Esophagus muscularis mucosa (tissue), 4 donors: ENCODE data around the gene KBTBD4. TPM values are rescaled to one million over a fixed set of nuclear protein-coding genes. Genes with fewer than 3 reads are reported as not detected.

Source experiments
- DNase-seq: peaks from one replicate; pipeline ENCODE4 v3.0.0-alpha.2; 2017; ENCODE audit errors: extremely low spot score
- H3K27ac ChIP-seq, 4 donors: fragments of 200-600 bp; sonication (generic); replicated peaks in 1 of 4; 1 replicate in 3 of 4; 2 replicates in 1 of 4; pipeline ENCODE4 v1.5.1; 2016 to 2019; ENCODE audit warnings: mild to moderate bottlenecking in 1 of 4
- H3K27me3 ChIP-seq, 4 donors: fragments of 200-600 bp; sonication (generic); one replicate each; pipeline versions ENCODE4 v1.5.1 to v1.6.0; 2016 to 2019
- H3K36me3 ChIP-seq, 4 donors: fragments of 200-600 bp; sonication (generic); one replicate each; pipeline ENCODE4 v1.5.1; 2016 to 2019
- H3K4me1 ChIP-seq, 4 donors: fragments of 200-600 bp; sonication (generic); one replicate each; pipeline ENCODE4 v1.5.1; 2016 to 2019
- H3K4me3 ChIP-seq, 4 donors: fragments of 200-600 bp; sonication (generic); 1 replicate in 2 of 4; 2 replicates in 2 of 4; pipeline ENCODE4 v1.5.1; 2016 to 2019; ENCODE audit warnings: mild to moderate bottlenecking in 4 of 4, moderate library complexity in 1 of 4
- H3K9me3 ChIP-seq, 4 donors: fragments of 200-600 bp; sonication (generic); 1 replicate in 3 of 4; 2 replicates in 1 of 4; pipeline ENCODE4 v1.5.1; 2016 to 2019
- EP300 ChIP-seq: sonication (generic); formaldehyde crosslinking; IDR thresholded peaks from one replicate; pipeline ENCODE4 v1.6.1; 2017; ENCODE audit warnings: antibody characterized with exemption
- POLR2A ChIP-seq: fragments of 450-650 bp; IDR thresholded peaks from one replicate; pipeline ENCODE4 v1.6.1; 2017; ENCODE audit warnings: antibody characterized with exemption, moderate library complexity, mild to moderate bottlenecking, low read depth
- POLR2AphosphoS5 ChIP-seq, 2 donors: sonication (generic); formaldehyde crosslinking; IDR thresholded peaks; one replicate each; pipeline ENCODE4 v1.6.1; 2017; ENCODE audit warnings: antibody characterized with exemption in 2 of 2
- WGBS: methylation state at CpG from one replicate; pipeline ENCODE4 v1.1.5; 2018; 5-methylcytosine and 5-hydroxymethylcytosine counted together
- intact Hi-C: fragments of 100-400 bp; cut with DNase I; formaldehyde crosslinking; loops from one replicate; pipeline ENCODE4 v1.15.1; 2023
- total RNA-seq, 4 donors: library from RNA; depleted of rRNA; stranded (reverse); fragments of >200 nt; gene quantifications; one replicate each; pipeline versions ENCODE4 v1.1.0 to v1.2.1, GENCODE V29; 2016
- TF ChIP-seq, protein P1 (sequence below), 3 experiments: fragments of 200-600 bp in 2 of 3; fragments of 450-650 bp in 1 of 3; sonication (generic) in 2 of 3; IDR thresholded peaks; one replicate each; pipeline ENCODE4 v1.5.1; 2017 to 2019; ENCODE audit warnings: antibody characterized with exemption in 3 of 3, mild to moderate bottlenecking in 2 of 3, moderate library complexity in 1 of 3

The KBTBD4 gene
- total RNA-seq, 4 donors from 2014 or later: 18.7 to 31.2 (median 24.8) TPM

DNA sequence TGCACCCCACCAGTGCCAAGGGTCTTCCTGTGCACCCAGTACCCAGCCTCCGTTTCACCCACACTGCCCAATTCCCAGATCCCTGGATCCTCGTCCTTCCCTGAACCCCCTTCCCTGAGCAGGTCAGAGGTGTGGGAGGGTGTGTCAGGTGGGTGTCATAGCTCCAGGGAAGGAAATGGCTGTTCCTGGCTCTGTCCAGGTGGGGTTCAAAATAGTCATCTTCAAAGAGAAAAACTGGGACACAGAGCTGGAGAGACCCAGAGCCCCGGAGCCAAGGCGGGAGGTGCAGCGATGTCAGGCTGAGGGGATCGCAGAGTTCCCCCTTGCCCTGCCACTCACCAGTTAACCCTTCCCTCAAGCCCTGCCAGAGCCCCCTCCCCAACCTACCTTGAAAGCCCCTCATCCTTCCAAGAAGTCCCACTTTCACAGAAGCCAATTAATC lies 14.7 kb upstream of the KBTBD4 start:
- Histone ChIP-seq H3K4me1 (peaks cover 14 to 28% (median 22%) of the 10 kb centered on the region in 4 donors), H3K36me3 (no peaks in the 10 kb centered on the region), H3K9me3 (no peaks in the 10 kb centered on the region), H3K4me3 (peak overlapping the region; percentile 31 to 52 (median 40)), H3K27ac (no peak overlapping the region), H3K27me3 (peaks cover 0 to 67% (median 34%) of the 10 kb centered on the region in 4 donors)
- intact Hi-C loops: no loop called here
- no peak for TF ChIP-seq POLR2A
- TF ChIP-seq, protein P1, sequence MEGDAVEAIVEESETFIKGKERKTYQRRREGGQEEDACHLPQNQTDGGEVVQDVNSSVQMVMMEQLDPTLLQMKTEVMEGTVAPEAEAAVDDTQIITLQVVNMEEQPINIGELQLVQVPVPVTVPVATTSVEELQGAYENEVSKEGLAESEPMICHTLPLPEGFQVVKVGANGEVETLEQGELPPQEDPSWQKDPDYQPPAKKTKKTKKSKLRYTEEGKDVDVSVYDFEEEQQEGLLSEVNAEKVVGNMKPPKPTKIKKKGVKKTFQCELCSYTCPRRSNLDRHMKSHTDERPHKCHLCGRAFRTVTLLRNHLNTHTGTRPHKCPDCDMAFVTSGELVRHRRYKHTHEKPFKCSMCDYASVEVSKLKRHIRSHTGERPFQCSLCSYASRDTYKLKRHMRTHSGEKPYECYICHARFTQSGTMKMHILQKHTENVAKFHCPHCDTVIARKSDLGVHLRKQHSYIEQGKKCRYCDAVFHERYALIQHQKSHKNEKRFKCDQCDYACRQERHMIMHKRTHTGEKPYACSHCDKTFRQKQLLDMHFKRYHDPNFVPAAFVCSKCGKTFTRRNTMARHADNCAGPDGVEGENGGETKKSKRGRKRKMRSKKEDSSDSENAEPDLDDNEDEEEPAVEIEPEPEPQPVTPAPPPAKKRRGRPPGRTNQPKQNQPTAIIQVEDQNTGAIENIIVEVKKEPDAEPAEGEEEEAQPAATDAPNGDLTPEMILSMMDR (IDR thresholded peaks at IDR 0.05): no peak
- TF ChIP-seq EP300: no peak
- DNase-seq: no peak
- 8% methylated on average over 1 of the region's 6 CpGs for WGBS

DNA sequence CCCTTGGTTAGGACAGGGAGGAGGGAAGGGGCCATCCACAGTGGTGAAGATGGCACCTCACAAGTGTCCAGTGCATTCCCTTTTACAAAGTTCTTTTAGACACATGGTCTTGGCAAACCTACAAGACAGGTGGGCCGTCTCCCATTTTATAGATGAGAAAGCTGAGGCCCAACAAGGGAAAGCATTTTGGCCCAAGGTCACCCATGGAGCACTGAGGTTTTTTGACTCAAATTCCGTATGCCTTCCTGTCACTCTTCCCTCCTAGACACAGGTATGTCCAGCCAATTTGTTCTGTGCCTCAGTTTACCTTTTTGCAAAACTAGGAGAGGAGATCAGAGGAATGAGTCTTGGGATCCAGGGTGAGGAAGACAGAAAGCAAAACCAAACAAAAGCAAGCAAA lies 14.2 kb upstream of the KBTBD4 start:
- Histone ChIP-seq H3K4me1 (peaks cover 14 to 28% (median 25%) of the 10 kb centered on the region in 4 donors), H3K9me3 (no peaks in the 10 kb centered on the region), H3K27ac (no peak overlapping the region), H3K27me3 (peaks cover 0 to 67% (median 34%) of the 10 kb centered on the region in 4 donors), H3K36me3 (no peaks in the 10 kb centered on the region), H3K4me3 (no peak overlapping the region)
- 76% methylated on average over 2 of the region's 2 CpGs for WGBS
- DNase-seq: no peak
- intact Hi-C loops: no loop called here
- TF ChIP-seq POLR2A (no peak), POLR2AphosphoS5 (IDR thresholded peaks at IDR 0.05) (no peak), EP300 (no peak)
- TF ChIP-seq, protein P1 (IDR thresholded peaks at IDR 0.05): no peak

DNA sequence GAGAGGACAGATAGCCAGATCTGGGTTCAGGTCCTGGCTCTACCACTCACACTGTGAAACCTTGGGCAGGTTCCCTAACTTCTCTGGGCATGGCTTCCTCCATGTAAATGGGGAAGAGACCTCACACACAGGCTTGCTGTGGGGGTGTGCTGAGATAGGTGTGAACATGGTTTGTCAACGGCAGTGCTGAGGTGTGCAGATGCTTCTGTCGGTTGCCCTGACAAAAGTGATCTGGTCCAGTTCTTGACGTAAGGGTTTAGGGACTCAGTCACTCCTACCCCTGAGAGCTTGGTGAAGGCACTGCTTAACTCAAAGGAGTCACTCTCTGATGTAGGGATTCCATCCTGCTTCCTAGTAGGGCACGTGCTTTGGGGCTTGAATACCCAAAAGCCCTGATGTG lies 13.5 kb upstream of the KBTBD4 start:
- no peak overlapping the region for H3K4me3 ChIP-seq
- no peak for DNase-seq
- TF ChIP-seq POLR2A (no peak), POLR2AphosphoS5 (IDR thresholded peaks at IDR 0.05) (no peak)
- peaks cover 14 to 36% (median 30%) of the 10 kb centered on the region in 4 donors for H3K4me1 ChIP-seq
- intact Hi-C loops: no loop called here
- WGBS: 57% methylated on average over 4 of the region's 4 CpGs
- no peaks in the 10 kb centered on the region for H3K36me3 ChIP-seq
- H3K27me3 ChIP-seq: peaks cover 0 to 67% (median 34%) of the 10 kb centered on the region in 4 donors
- H3K27ac ChIP-seq: no peak overlapping the region
- H3K9me3 ChIP-seq: no peaks in the 10 kb centered on the region

DNA sequence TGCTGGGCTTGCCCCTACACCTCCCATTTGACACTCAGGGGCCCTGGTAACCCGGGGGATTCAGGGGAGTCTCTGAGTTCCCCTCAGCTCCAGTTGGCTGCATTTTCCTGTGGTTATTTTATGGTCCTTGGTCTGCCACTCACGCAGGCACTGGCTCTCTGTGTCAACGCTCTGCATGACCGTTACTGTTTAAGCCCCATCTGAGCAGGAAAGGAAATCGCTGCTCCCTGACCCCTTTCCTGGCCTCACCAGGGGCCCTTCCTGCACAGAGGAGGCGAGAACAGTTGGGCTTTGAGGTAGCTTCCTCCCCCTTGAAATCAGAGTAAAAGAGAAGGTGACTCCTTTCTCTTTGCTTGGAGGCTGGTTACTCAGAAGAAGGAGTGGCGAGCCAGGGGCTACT lies 13.0 kb upstream of the KBTBD4 start:
- TF ChIP-seq, protein P1 (IDR thresholded peaks at IDR 0.05): no peak
- no peak for TF ChIP-seq POLR2AphosphoS5 (IDR thresholded peaks at IDR 0.05)
- no peak for TF ChIP-seq POLR2A
- no peak for TF ChIP-seq EP300
- 72% methylated on average over 3 of the region's 7 CpGs for WGBS
- no peaks in the 10 kb centered on the region for H3K9me3 ChIP-seq
- intact Hi-C loops: no loop called here
- H3K4me1 ChIP-seq: peaks cover 14 to 40% (median 35%) of the 10 kb centered on the region in 4 donors
- no peaks in the 10 kb centered on the region for H3K36me3 ChIP-seq
- no peak overlapping the region for H3K27ac ChIP-seq
- DNase-seq: no peak
- H3K27me3 ChIP-seq: peaks cover 0 to 67% (median 34%) of the 10 kb centered on the region in 4 donors
- H3K4me3 ChIP-seq: no peak overlapping the region

DNA sequence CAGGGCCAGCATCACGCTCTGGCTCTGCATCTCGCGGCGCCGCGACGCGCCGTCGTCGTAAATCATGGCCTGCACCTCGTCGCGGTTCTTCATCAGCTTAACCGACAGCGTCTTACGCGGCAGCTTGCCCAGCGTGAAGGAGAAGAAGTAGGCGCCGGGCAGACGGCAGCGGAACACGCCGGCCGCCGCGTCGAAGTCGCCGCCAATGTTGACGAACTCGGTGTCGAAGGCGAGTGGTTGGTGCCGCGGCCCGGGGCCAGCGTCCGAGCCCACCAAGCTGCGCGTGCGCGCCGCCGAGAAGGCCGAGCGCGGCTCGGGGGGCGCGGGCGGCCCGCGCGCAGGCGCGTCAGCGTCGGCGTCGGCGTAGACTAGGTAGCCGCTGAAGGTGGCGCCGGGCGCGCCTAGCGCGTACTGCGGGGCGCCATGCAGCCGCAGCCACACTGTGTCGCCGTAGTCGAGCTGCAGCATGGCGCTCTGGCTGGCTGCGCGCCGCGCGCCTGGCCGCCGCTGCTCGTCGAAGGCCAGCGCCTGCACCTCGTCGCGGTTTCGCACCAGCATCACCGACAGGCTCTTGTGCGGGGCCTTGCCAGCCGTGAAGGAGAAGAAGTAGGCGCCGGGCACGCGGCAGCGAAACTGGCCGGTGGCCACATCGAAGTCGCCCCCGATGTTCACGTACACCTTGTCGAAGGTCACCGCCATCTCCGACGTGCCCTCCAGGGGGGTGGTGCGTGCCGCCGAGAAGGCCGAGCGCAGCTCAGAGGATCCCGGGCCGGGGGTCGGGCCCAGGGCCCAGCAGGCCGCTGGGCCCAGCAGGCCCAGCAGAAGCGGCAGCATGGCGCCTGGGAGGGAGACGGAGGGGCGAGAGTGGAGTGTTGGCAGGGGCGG lies 11.4 kb upstream of the KBTBD4 start:
- H3K4me3 ChIP-seq: peak overlapping the region; percentile 41 to 60 (median 50)
- no peaks in the 10 kb centered on the region for H3K9me3 ChIP-seq
- peaks cover 0 to 64% (median 34%) of the 10 kb centered on the region in 4 donors for H3K27me3 ChIP-seq
- no peak for DNase-seq
- peaks cover under 1 to 10% (median 3%) of the 10 kb centered on the region in 4 donors for H3K36me3 ChIP-seq
- intact Hi-C loops: no loop called here
- TF ChIP-seq POLR2AphosphoS5 (IDR thresholded peaks at IDR 0.05) (peak in 1 of 2 donors; percentile 11), POLR2A (no peak), EP300 (no peak)
- TF ChIP-seq, protein P1 (IDR thresholded peaks at IDR 0.05): no peak
- H3K4me1 ChIP-seq: peaks cover 14 to 41% (median 35%) of the 10 kb centered on the region in 4 donors
- WGBS: 55% methylated on average over 28 of the region's 122 CpGs
- peak overlapping the region in 3 of 4 donors; percentile 35 to 44 (median 36) for H3K27ac ChIP-seq
